NCI-H510A (cell line): Measurements from ENCODE around the gene FAM181A.

Experiments used
- DNase-seq: peaks from one replicate; lab custom pipeline; 2025; lab: John Stamatoyannopoulos, UW

Gene FAM181A

DNA sequence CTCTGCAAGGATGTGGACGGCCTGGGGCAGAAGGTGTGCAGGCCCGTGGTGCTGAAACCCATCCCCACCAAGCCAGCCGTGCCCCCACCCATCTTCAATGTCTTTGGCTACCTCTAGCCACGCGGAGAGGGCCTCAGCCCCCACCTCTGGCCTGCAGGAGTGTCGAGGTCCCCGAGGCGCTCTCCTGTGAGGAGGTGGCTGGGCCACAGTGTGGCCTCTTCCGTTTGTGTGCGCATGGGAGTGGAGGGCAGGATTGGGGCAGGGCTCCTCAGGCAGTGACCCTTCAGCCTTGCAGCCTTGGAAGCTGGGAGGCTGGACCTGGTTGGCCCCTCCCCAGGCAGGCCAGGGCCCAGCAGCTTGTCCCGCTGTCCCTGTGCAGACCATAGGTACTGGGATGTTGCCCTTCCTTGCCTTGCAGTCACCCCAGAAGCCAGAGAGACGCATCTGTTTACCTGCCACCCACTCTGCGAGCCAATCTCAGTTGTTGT is 1.9 kb downstream of the FAM181A start:
- DNase-seq: no peak

DNA sequence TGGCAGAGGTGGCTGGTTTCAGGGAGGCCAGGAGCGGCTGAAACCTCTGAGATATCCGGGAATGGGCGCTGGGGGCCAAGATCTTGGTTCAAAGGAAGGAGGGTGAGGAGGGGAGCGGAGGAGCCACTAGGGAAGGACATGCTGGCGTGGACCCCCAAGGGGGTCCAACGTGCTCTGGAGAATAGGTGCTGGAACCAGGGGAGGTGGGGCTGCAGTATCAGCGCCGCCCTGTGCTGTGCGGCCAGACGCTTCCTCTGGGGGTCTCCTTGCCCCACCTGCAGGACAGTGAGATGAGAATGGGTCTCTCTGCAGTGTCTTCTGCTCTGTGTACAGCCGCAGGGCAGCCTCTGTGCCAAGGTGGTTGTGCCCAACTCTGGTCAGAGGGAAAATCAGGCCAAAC is 2.5 kb downstream of the FAM181A start:
- no peak for DNase-seq

DNA sequence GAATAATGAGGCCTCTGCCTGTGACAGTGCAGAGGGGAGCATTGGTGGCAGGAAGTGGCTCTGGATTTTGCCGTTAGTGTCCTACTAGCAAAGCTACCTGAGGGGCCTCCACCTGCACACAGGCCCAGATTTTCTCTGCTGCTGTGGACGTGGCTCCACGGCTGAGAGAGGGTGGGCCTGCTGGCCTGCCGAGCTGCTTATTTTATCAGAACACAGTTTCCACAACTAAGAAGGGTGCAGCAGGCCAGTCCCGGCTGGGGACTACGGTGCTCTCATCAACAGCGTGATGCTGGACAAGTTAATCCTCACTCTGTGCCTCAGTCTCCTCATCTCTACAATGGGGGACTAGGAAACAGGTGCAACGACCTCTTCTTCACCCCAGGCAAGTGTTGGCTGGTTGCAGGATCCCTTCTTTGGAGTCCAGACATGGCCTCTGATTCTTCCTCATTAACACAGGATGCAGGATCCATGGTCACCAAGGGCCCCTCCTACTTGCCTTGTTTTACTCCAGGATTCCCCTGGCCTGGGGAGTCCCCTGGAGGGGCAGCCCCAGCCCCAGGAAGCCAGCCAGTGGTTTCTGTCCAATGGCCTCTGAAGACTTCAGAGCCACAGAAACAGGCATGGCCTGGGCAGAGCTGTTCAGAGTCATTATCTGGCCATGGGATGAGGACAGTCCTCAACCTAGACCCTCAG is 3.3 kb downstream of the FAM181A start:
- no peak for DNase-seq

DNA sequence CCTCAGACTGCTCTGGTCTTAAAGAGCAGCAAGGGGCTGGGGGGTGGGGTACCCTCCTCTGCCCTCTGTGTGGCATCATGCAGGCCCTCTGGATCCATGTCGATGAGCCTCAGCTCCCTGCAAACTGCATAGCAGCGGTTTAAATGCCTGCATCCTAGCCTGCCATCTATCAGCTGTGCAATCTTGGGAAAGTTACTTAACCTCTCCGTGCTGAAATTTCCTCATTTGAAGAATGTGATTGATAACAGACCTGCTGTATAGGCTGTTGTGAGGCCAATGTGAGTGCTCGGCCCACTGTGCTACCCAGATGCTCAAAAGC is 3.8 kb downstream of the FAM181A start:
- DNase-seq: no peak

DNA sequence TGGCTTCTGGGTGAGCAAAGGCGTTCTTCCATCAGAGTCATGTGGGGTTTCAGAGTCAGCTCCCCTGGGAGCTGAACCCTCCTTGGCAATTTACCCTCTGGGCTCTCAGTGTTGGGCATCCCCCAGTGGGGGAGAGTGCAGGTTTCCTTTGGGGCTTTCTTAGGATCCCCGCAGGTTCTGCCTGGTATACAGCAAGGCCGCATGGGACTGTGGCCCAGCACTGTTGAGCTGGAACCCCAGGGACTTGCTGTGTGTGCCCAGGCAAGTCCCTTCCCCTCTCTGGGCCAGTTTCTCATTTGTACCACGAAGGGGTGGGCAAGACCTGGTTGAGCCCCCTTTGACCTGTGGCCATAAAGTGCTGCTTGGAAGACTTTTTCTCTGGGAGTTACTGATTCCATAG is 5.5 kb downstream of the FAM181A start:
- no peak for DNase-seq

DNA sequence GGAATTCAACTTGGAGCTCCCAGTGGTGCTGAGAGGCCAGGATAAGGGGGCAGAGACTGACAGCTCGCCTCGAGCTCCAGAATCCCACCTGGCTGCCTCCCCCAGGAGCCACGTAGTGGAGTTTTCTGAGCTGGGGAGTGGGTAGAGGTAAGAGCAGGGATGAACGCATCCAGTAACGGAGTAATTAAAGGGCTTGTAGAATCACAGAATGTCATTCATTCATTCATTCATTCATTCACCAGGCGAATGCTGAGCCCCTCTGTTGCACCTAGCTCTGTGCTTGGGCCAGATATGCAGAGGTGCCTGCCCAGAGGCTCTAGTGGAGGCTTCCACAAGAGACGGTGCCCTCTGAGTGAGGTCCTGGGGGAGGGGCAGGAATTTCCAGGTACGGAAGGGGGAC is 8.1 kb downstream of the FAM181A start:
- DNase-seq: no peak

DNA sequence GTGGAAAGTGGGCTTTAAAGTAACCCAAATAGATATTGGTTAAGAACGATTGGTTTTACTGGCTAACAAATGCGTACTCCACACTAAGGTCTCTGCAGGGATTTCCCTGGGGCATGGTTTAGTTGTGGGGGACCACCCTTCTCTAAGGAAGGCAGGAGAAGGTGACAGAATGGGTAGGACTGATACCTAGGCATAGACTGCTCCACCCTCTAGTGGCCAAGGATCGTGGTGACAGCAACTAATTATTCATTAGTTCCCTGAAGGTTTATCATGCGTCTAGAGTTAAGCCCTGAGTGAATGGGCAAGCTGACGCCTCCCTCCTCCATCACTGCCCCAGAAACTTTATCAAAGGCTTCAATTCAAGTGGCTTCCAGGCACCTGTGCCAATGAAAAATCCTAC is 9.1 kb downstream of the FAM181A start:
- DNase-seq: no peak

DNA sequence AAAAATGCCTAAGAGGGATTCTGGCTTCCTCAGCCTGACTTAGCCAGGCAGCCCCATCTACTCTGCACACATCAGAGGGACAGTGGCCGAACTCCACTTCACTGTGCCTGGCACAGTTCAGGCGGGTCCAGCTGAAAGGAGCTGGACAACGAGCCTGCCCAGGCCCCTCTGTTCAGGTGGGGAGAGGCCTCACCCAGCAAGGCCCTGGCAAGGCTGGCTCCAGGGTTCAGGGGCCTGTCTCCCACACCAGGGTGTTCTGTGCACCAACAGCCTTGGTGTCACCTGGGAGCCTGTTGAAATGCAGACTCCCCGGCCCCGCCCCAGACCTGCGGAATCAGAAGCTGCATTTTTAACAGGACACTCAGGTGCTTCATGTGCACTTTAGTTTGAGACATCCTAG is 9.8 kb downstream of the FAM181A start:
- no peak for DNase-seq

DNA sequence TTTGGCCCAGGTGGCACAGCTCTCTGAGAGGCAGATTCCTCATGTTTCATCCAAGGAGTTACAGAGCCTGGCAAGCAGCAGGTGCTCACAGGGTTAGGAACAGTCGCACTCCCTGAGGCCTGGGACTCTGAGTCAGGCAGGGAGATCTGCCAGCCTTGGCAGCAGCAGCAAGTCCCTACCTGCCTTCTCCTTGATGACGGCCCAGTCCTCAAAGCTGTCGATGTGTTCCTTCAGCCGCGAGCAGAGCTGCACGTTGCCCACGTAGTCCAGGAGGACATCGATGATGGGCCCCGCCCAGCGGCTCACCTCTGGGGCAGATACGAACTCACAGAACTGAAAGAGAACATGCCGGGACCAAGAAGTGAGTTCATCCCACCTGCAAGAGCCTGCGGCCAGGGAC is 10.4 kb downstream of the FAM181A start:
- DNase-seq: no peak

DNA sequence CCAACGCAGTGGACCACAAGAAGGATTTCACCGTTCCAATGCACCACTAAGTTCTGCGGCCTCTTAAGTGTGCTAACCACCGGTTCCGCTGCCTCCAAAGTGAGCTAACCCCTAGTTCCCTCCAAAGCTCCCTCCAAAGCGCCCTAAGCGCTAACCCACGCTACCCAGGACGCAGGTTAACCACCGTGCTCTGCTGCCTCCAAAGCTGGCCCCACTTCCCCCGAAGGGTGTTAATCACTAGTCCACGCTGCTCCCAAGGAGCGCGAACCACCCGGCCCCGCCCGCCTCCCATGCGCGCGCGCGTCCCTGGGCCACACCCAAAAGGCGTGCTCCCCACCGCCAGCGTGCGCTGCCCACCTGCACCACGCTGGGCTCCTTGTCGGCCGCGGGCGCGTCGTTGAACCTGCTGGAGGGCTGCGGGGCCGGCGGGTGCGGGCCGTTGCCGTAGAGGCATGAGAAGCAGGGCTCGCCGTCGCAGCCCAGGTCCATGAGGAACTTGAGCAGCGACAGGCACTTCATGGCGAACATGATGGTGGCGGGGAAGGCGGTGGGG is 11.7 kb downstream of the FAM181A start:
- DNase-seq: no peak

DNA sequence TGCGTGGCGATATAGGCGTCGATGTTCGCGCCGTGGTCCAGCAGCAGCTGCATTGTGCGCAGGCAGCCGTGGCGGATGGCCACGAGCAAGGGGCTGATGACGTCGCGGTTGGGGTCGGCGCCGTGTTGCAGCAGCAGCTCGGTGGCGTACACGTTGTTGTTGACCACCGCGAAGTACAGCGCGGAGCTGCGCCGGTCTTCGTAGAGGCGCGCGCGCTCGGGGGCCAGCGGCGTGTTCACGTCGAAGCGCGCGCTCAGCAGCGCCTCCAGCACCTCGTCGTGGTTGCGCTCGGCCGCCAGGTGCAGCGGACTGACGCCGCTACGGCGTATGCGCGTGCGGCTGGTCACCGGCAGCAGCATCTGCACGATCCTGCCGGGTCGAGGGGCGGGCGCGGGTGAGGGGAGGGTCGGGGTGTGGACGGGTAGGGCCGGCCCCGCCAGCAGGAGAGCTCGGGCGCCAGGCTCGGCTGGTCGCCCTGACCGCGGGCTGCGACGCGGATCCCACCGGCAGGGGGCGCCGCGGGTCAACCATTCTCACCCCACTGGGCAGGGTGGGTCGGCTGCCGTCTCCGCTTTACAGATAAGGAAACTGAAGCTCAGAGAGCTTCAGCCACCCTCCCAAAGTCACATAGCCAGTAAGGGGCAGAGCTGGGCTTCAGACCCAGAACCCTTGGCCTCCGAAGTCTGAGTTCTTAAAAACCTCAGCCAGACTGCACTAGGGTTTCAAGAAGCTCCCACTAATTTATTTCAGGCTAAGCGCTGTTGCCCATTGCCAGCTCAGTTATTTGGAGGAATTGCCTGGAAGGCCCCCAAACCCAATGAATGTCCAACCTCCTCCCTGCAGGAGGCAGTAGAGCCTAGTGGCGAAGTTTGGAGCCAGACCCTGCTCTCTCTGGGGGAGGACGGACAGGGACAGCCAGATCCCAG is 12.4 kb downstream of the FAM181A start:
- DNase-seq: peak; percentile 84

DNA sequence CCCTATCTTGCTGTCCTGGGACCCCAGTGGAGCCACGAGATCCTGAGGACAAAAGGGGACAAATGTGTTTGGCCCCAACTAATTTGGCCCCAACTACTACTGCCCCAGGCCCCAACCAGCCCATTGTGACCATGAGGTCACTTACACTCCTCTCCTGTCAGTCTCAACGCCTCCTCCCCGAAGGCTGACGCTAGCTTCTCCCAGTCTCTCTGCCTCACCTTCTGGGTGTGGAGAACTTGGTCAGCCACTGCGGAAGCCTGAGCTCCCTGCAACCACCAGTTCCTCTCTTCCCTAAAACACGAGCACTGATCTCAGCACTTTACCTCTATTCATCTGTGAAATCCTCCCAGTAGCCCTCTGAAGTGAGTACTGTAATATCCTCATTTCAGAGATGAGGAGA is 13.3 kb downstream of the FAM181A start:
- no peak for DNase-seq

DNA sequence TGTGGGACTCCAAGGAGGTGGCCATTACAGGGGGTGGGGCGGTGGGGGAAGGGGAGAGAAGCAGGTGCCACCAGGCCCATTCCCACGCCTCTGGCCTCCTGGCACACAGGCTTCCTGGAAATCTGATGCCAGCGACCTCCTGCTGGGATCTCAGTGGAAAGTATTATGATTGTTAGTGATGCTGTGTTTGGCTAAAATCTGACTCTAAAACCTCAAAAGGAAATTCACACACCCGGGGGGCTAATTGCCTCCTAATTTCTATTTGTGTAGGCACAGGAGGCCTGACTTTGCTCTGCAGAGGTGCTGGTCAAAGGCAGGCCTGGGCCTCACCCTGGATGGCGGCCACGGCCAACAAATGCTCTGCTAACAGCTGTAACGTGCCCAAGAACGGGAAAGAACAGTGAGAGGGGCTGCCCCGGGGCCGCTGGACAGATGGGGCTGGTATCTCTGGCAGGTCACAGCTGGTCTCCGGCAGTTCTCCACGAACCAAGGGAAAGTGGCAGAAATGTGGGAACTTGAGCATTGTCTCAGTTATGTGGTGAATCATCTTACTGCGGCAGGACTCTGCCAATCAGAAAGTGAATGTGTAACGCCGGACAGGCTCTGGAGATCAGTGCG is 14.3 kb downstream of the FAM181A start:
- peak; percentile 82 for DNase-seq

DNA sequence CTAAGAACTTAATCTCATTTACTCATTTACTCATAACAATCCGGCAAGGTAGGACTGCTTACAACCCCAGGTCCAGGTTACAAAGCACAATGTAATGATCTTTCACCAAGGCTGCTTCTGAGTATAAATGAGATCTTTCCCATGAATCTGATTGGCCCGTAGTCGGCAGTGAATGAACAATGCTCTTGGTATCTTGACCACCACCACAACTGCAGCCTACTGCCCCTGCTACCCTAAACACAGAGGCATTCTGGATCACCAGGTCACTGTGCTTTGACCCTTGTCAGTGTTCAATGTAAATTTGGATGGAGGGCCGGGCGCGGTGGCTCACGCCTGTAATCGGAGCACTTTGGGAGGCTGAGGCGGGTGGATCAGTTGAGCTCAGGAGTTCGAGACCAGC is 15.9 kb downstream of the FAM181A start:
- no peak for DNase-seq

DNA sequence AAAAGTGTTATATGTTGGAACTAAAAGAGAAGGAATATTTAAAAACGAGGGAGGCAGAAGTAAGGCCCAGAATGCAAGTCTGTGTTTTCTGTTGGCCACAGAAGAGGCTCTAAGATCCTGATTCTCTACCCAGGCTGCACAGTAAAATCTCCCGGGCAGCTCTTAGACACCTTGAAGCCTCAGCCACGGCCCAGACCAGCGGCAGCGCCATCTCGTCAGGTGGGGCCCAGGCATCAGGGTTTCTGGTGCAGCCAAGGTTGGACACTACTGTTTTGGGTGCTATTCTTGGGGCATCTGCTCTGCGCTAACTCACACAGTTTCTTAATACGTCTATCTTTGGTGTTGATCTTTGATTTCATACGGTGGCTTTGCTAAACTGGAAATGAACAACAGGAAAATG is 16.8 kb downstream of the FAM181A start:
- no peak for DNase-seq

DNA sequence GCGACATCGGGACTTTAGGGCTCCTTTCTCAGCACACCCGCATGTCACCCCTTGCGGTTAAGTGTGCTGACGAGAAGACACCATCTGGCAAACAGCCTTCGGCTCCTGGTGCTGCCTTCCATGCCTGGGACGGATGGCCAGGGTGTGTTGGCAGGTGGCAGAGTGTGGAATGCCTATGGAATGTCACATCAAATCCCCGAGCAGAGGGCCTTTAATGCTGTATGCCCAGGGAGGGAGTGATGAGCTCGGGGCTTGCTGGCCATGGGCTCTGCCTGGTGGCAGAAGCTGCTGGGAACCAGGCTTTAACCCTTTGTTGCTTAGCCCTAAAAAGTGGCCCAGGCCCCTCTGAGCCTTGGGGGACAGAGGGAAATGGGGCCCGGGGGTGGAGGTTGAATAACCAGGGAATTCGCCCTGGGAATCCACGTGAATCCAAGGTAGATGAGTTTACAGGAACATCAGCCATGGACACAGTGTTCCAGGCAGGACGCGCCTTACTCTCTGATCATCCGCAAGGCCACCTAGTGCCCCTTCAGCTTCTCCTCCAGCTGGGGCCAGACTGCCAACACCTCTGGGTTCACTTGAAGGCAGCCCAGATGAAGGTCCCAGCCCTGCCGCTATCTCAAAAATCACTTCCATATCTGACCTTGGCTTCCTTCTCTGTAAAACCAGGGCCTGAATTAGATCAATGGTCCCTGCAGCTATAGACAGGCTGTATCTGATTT is 17.4 kb downstream of the FAM181A start:
- DNase-seq: no peak

DNA sequence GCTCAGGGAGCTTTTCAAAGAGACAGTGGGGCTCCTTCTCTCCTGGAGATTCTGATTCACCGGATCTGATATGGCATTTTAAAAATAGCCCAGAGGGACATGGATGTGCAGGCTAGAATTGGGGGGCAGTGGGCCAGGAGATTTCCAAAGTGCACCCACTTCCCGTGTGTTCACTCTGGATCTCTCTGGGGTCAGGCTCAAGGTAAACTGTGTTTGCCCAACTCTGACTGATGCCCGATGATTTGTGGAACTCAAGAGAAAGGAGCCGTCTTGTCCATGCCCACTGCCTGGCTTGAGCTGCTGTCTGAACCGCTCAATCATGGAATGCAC is 17.9 kb downstream of the FAM181A start:
- DNase-seq: no peak

DNA sequence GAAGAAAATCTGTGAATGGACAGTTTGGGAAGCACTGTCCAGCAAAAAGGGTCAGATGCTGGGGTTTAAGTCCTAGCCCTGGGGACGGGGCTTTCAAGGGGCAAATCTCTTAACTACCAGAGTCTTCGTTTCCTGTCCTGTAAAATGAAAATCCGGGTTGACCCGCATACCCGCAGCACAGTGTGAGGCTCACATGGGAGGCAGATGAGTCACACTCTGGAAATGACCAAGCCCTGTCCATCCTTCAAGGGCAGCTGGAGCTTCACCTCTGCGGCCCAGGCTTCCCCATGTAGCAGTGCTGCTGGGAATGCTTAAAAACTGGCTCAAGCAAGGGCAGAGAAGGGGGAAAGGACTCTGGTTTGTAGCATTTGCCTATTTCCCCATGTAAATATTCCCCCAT is 19.0 kb downstream of the FAM181A start:
- DNase-seq: no peak

DNA sequence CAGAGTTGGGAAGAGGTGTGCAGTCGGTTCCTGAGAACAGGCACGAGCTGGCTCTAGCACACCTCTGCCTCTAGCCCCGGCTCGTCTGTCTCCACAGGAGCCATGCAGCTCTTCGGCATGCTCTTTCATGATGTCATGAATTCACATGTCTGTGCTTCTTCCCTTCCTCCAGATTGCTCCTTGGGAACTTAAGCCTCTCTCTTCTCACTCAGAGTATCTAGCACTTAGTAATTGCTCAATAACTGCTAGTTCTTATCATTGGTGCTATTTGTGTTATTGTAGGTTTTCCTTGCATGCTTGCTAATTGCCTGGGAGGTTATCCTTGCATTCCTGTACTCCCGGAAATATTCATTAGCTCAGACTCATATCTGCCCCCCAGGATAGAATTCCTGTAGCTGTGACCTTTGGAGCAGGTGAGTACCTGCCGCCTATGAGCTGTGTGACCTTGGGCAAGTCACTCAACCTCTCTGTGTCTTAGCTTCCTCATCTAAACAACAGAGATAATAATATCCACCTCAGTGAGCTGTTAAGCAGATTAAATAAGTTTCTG is 19.5 kb downstream of the FAM181A start:
- no peak for DNase-seq

DNA sequence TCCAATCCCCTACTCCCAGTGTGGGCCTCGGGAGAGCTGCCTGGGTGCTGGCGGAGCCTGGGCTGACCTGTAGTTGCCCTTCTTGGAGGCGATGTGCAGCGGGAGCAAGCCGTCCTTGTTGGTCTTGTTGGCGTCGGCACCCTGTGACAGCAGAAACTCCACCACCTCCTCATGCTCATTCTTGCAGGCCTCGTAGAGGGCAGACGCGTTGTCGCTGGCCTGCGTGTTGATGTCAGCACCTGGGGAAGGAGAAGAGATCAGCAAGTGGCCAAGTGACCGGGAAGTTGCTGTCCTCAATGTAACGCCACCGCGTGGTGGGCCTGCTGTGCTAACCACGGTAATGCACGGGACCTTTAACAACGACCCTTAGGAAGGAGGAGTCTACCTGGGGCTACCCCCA is 20.1 kb downstream of the FAM181A start:
- DNase-seq: no peak

DNA sequence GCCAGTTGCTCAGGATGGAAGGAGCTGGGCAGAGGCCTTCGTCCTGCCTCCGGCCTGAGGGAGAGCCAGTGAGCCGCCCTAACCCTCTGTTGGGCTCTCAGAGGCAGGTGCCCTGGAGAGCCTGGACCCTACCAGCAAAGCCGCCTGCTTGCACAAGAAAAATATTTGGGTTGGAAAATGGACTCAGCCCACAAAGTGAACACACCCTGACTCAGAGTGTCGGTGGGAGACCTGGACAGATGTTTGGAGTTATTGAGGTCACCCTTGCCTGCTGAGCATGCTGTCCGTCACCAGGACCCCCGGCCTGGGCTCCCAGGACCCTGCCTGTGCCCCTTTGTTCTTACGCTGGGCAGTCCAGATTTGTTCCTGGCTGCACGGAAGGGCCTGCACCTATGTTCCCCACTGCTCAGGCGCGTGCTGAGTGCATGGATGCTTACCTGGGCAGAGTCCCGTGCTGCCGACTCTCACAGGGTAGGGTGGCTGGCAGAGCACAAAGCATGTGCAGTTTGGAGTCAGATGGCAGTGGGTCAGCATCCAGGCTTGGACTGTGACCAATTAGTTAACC is 22.4 kb downstream of the FAM181A start:
- DNase-seq: no peak
